Uterus (tissue), 4 donors: Measurements from ENCODE around the gene NECTIN1. TPM values are rescaled to one million over a fixed set of nuclear protein-coding genes. Genes with fewer than 3 reads are reported as not detected.

Source experiments
- DNase-seq, 2 donors: peaks; one replicate each; pipeline ENCODE4 v3.0.0-alpha.2; 2019 to 2020
- H3K27ac ChIP-seq, 2 donors: fragments of 200-600 bp; sonication (generic); 1 replicate in 1 of 2; 2 replicates in 1 of 2; pipeline ENCODE4 v1.5.1; 2016 to 2018
- H3K27me3 ChIP-seq, 2 donors: fragments of 200-600 bp; sonication (generic); one replicate each; pipeline ENCODE4 v1.5.1; 2018 to 2019; ENCODE audit warnings: control low read depth in 1 of 2
- H3K36me3 ChIP-seq, 2 donors: fragments of 200-600 bp; sonication (generic); one replicate each; pipeline ENCODE4 v1.5.1; 2019; ENCODE audit warnings: control low read depth in 1 of 2
- H3K4me1 ChIP-seq, 2 donors: fragments of 200-600 bp; sonication (generic); one replicate each; pipeline ENCODE4 v1.5.1; 2018 to 2019; ENCODE audit warnings: control low read depth in 1 of 2
- H3K4me3 ChIP-seq, 2 donors: fragments of 200-600 bp; sonication (generic); 1 replicate in 1 of 2; 2 replicates in 1 of 2; pipeline ENCODE4 v1.5.1; 2018 to 2019; ENCODE audit warnings: mild to moderate bottlenecking in 1 of 2
- H3K9me3 ChIP-seq, 2 donors: fragments of 200-600 bp; sonication (generic); one replicate each; pipeline ENCODE4 v1.5.1; 2019; ENCODE audit warnings: control low read depth in 1 of 2
- CTCF ChIP-seq, 4 experiments: fragments of 200-600 bp in 2 of 4; fragments of 450-650 bp in 2 of 4; sonication (generic) in 2 of 4; IDR thresholded peaks; one replicate each; pipeline ENCODE4 v1.5.1; 2016 to 2019; ENCODE audit warnings: antibody characterized with exemption in 4 of 4, mild to moderate bottlenecking in 2 of 4, moderate library complexity in 1 of 4
- POLR2A ChIP-seq, 2 donors: fragments of 450-650 bp; IDR thresholded peaks; one replicate each; pipeline ENCODE4 v1.6.1; 2016; ENCODE audit warnings: antibody characterized with exemption in 2 of 2, mild to moderate bottlenecking in 1 of 2, moderate library complexity in 1 of 2
- intact Hi-C: fragments of 100-400 bp; cut with DNase I; formaldehyde crosslinking; loops from one replicate; pipeline ENCODE4 v1.15.1; 2023; ENCODE audit warnings: low total_unique reads
- total RNA-seq, 4 donors: library from RNA; depleted of rRNA in 3 of 4; stranded (reverse); fragments of >200 nt in 3 of 4; gene quantifications; one replicate each; pipeline versions ENCODE4 v1.1.0 to v1.2.4, GENCODE V29; 2014 to 2023
- donor health status: DM: yes; HTN: yes; CAD: no.

NECTIN1 gene
- total RNA-seq, 4 donors from 2014 or later = 1.3 to 10.6 (median 9.2) TPM; not detected in 1

GRCh38 chr11:119691701-119692539, 37.1 kb downstream of the NECTIN1 start:
- TF ChIP-seq CTCF (IDR thresholded peaks at IDR 0.05) = no peak
- no peak for TF ChIP-seq POLR2A (IDR thresholded peaks at IDR 0.05)
- no peaks in the 10 kb centered on the region for H3K4me1 ChIP-seq
- no peak overlapping the region for H3K4me3 ChIP-seq
- no peaks in the 10 kb centered on the region for H3K36me3 ChIP-seq
- no peak for DNase-seq
- intact Hi-C loops = no loop called here
- no peaks in the 10 kb centered on the region for H3K9me3 ChIP-seq
- H3K27ac ChIP-seq = no peak overlapping the region
- H3K27me3 ChIP-seq = no peaks in the 10 kb centered on the region

DNA sequence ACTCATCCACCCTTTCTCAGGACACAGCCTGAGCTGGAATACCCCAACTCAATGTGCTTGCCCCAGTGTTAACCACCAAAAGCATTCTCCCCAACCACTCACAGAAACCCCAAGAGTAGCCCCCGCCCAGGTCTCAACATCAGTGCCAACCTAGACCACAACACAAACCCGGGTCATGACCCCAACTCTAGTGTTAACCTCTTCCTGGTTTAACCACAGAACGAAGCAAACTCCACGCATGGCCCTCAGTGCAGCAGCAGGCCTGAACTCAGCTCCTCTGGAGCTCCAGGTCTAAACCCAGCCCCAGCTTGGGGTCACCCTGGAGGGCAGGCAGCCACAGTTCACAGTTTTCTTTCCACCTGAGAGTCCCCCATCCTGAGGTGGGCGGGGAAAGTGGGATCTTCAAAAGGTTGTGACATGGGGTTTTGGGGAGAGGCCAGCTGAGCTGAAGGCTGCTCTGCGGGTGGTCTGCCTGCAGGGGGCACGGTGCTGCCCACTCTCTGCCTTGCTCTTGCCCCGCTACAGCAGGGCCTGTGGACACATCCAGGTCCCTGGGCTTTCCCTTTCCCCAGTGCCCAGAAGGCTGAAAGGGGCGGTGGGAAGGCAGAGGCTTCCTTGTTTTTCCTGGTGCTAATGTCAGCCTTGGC, 37.9 kb downstream of the NECTIN1 start:
- H3K4me3 ChIP-seq = no peak overlapping the region
- no peak overlapping the region for H3K27ac ChIP-seq

GRCh38 chr11:119689302-119689701, 39.7 kb downstream of the NECTIN1 start:
- no peaks in the 10 kb centered on the region for H3K9me3 ChIP-seq
- no peak overlapping the region for H3K27ac ChIP-seq
- DNase-seq = no peak
- intact Hi-C loops = no loop called here
- no peaks in the 10 kb centered on the region for H3K36me3 ChIP-seq
- TF ChIP-seq POLR2A (IDR thresholded peaks at IDR 0.05) (no peak), CTCF (IDR thresholded peaks at IDR 0.05) (no peak)
- no peak overlapping the region for H3K4me3 ChIP-seq
- H3K27me3 ChIP-seq = no peaks in the 10 kb centered on the region
- H3K4me1 ChIP-seq = no peaks in the 10 kb centered on the region

More for the DNA sequence above, 37.9 kb downstream of the NECTIN1 start:
- no peak for TF ChIP-seq POLR2A (IDR thresholded peaks at IDR 0.05)
- TF ChIP-seq CTCF (IDR thresholded peaks at IDR 0.05) = no peak
- no peaks in the 10 kb centered on the region for H3K36me3 ChIP-seq
- H3K27me3 ChIP-seq = no peaks in the 10 kb centered on the region
- no peak for DNase-seq
- intact Hi-C loops = no loop called here
- no peaks in the 10 kb centered on the region for H3K4me1 ChIP-seq
- H3K9me3 ChIP-seq = no peaks in the 10 kb centered on the region

DNA sequence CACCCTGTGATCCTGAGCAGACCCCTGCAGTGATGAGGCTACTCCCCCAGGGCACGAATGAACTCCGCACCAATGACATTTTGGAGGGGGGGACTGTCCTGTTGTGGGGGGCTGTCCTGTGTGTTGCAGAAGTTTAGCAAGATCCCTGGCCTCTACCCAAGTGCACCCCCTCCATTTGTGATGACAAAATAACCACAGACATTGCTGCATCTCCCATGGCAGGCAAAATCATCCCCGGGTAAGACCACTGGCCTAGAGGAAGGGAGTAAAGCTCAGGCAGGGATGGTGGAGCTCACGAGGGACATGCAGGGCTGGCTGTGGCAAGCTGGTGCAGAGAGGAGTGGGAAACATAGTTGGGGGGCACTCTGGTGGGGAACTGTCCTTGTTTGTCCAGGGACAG, 40.6 kb downstream of the NECTIN1 start:
- Histone ChIP-seq H3K27me3 (no peaks in the 10 kb centered on the region), H3K4me3 (no peak overlapping the region), H3K9me3 (no peaks in the 10 kb centered on the region), H3K36me3 (no peaks in the 10 kb centered on the region), H3K27ac (no peak overlapping the region), H3K4me1 (no peaks in the 10 kb centered on the region)
- intact Hi-C loops = no loop called here
- no peak for TF ChIP-seq CTCF (IDR thresholded peaks at IDR 0.05)
- no peak for DNase-seq

DNA sequence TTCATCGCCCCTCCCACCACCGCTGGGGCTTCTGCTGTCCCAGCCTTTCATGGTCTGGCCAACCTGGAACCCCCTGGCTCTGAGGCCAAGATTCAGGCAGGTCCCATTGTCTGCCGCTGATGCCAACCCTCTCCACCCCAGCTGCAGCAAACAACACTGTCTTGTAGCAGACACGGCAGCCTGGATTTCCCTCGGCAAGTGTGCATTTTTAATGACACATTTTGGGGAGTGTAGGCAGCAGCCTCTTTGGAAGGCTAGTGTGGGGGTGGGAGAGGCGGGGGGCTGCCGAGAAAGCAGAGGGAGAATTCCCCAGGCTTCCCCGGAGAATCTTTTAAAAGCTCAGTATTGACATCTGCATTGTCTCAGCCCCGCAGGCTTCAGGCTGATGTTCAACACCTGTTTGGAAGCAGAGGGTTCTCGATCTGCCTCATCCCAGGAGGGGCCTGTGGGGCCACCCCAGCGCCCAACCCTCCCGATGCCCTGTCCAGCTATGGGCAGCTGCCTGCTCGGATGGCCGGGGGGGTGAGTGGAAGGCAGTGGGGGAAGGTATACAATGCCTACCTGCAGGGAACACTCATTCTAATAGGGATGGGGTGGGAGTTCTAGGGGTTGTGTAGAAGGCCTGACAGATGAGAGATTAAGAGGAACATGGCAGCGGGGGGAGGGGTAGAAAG, 41.5 kb downstream of the NECTIN1 start:
- H3K4me3 ChIP-seq = no peak overlapping the region
- intact Hi-C loops = no loop called here
- no peaks in the 10 kb centered on the region for H3K27me3 ChIP-seq
- H3K27ac ChIP-seq = no peak overlapping the region
- H3K4me1 ChIP-seq = no peaks in the 10 kb centered on the region
- no peak for TF ChIP-seq POLR2A (IDR thresholded peaks at IDR 0.05)
- no peak for TF ChIP-seq CTCF (IDR thresholded peaks at IDR 0.05)
- no peak for DNase-seq
- no peaks in the 10 kb centered on the region for H3K36me3 ChIP-seq
- H3K9me3 ChIP-seq = no peaks in the 10 kb centered on the region
